Loucy (cell line): Measurements from ENCODE around the gene FAM53B.

Source experiments
- H2AFZ ChIP-seq: fragments of 200-600 bp; sonication (generic); 2 replicates; pipeline ENCODE4 v1.6.0; 2016; ENCODE audit warnings: antibody characterized with exemption, mild to moderate bottlenecking, low read length, moderate library complexity
- H3F3A ChIP-seq: fragments of 200-600 bp; 2 replicates; pipeline ENCODE4 v1.6.0; 2016; ENCODE audit warnings: antibody characterized with exemption, low read depth, mild to moderate bottlenecking
- H3K27me3 ChIP-seq: fragments of 200-600 bp; sonication (generic); 2 replicates; pipeline ENCODE4 v1.6.1; 2014; ENCODE audit warnings: low read length, mild to moderate bottlenecking; ENCODE audit not compliant: insufficient read depth, poor library complexity, severe bottlenecking
- H3K36me3 ChIP-seq: fragments of 200-600 bp; sonication (generic); 2 replicates; pipeline ENCODE4 v1.6.1; 2016; ENCODE audit warnings: low read length; ENCODE audit not compliant: insufficient read depth
- H3K4me1 ChIP-seq: fragments of 200-600 bp; sonication (generic); 2 replicates; pipeline ENCODE4 v1.5.1; 2014; ENCODE audit warnings: low read length, mild to moderate bottlenecking; ENCODE audit not compliant: insufficient read depth, poor library complexity, severe bottlenecking
- H3K4me2 ChIP-seq: fragments of 200-600 bp; sonication (generic); 2 replicates; pipeline ENCODE4 v1.6.0; 2014; ENCODE audit warnings: antibody characterized with exemption, low read length, low read depth, mild to moderate bottlenecking; ENCODE audit not compliant: poor library complexity, severe bottlenecking
- H3K4me3 ChIP-seq: fragments of 200-600 bp; sonication (generic); 2 replicates; pipeline ENCODE4 v1.5.1; 2014; ENCODE audit warnings: low read length, mild to moderate bottlenecking, mixed read lengths; ENCODE audit not compliant: poor library complexity, severe bottlenecking
- H3K79me2 ChIP-seq: fragments of 200-600 bp; sonication (generic); 2 replicates; pipeline ENCODE4 v1.6.1; 2014; ENCODE audit warnings: low read length; ENCODE audit not compliant: insufficient read depth
- H3K9ac ChIP-seq: fragments of 200-600 bp; sonication (generic); 2 replicates; pipeline ENCODE4 v1.6.0; 2014; ENCODE audit warnings: mild to moderate bottlenecking, low read depth, low read length, moderate library complexity; ENCODE audit not compliant: poor library complexity, severe bottlenecking
- H3K9me2 ChIP-seq: fragments of 200-600 bp; sonication (generic); replicated peaks from 2 replicates; pipeline ENCODE4 v1.6.1; 2016; ENCODE audit warnings: low read depth, low read length, mixed read lengths
- H3K9me3 ChIP-seq: fragments of 200-600 bp; sonication (generic); 2 replicates; pipeline ENCODE4 v1.6.1; 2014; ENCODE audit warnings: mild to moderate bottlenecking, antibody characterized with exemption, low read length, low read depth; ENCODE audit not compliant: insufficient read depth
- H4K20me1 ChIP-seq: fragments of 200-600 bp; sonication (generic); 2 replicates; pipeline ENCODE4 v1.6.0; 2014; ENCODE audit warnings: antibody characterized with exemption, low read length, mild to moderate bottlenecking; ENCODE audit not compliant: insufficient read depth, poor library complexity, severe bottlenecking
- EZH2phosphoT487 ChIP-seq: fragments of 200-600 bp; IDR thresholded peaks from 2 replicates; pipeline ENCODE4 v1.6.1; 2018; ENCODE audit warnings: antibody characterized with exemption, mild to moderate bottlenecking, moderate library complexity, borderline replicate concordance
- TF ChIP-seq, protein P1 (sequence below): fragments of 200-600 bp; sonication (generic); conservative IDR thresholded peaks from 2 replicates; pipeline ENCODE4 v1.5.1; 2014; ENCODE audit warnings: mild to moderate bottlenecking, antibody characterized with exemption, low read length

Gene FAM53B

DNA sequence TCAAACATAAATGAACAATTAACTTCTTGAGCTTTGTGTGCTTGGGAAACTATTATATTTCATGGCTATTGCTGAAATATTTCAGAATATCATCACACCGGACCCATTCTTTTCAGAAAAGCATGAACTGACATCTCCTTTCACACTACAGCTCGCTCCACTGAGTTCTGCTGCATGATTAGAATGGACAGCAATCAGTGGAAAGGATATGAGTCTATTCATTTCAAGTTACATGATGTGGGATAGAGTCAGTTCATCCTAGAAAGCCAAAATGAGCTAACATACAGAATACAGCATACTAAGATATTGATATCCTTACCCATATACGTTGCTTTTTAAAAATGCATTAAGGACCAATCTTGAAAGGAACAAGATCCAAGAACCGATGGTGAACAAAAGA, 1.1 kb upstream of the FAM53B start:
- Histone ChIP-seq H3F3A (peaks cover 5% of the 10 kb centered on the region; the same call in 1 of the 2 replicates), H3K4me3 (peak overlapping the region; percentile 68), H3K27me3 (no peaks in the 10 kb centered on the region), H2AFZ (no peak overlapping the region), H3K4me2 (peak overlapping the region; percentile 54), H3K36me3 (peaks cover 11% of the 10 kb centered on the region; the same call in 1 of the 2 replicates), H3K9me2 (no peaks in the 10 kb centered on the region), H3K9me3 (no peaks in the 10 kb centered on the region), H3K9ac (no peak overlapping the region), H3K79me2 (peaks cover 34% of the 10 kb centered on the region), H4K20me1 (peaks cover 21% of the 10 kb centered on the region), H3K4me1 (peaks cover 30% of the 10 kb centered on the region)
- TF ChIP-seq, protein P1, sequence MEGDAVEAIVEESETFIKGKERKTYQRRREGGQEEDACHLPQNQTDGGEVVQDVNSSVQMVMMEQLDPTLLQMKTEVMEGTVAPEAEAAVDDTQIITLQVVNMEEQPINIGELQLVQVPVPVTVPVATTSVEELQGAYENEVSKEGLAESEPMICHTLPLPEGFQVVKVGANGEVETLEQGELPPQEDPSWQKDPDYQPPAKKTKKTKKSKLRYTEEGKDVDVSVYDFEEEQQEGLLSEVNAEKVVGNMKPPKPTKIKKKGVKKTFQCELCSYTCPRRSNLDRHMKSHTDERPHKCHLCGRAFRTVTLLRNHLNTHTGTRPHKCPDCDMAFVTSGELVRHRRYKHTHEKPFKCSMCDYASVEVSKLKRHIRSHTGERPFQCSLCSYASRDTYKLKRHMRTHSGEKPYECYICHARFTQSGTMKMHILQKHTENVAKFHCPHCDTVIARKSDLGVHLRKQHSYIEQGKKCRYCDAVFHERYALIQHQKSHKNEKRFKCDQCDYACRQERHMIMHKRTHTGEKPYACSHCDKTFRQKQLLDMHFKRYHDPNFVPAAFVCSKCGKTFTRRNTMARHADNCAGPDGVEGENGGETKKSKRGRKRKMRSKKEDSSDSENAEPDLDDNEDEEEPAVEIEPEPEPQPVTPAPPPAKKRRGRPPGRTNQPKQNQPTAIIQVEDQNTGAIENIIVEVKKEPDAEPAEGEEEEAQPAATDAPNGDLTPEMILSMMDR, result no peak
- no peak for TF ChIP-seq EZH2phosphoT487

DNA sequence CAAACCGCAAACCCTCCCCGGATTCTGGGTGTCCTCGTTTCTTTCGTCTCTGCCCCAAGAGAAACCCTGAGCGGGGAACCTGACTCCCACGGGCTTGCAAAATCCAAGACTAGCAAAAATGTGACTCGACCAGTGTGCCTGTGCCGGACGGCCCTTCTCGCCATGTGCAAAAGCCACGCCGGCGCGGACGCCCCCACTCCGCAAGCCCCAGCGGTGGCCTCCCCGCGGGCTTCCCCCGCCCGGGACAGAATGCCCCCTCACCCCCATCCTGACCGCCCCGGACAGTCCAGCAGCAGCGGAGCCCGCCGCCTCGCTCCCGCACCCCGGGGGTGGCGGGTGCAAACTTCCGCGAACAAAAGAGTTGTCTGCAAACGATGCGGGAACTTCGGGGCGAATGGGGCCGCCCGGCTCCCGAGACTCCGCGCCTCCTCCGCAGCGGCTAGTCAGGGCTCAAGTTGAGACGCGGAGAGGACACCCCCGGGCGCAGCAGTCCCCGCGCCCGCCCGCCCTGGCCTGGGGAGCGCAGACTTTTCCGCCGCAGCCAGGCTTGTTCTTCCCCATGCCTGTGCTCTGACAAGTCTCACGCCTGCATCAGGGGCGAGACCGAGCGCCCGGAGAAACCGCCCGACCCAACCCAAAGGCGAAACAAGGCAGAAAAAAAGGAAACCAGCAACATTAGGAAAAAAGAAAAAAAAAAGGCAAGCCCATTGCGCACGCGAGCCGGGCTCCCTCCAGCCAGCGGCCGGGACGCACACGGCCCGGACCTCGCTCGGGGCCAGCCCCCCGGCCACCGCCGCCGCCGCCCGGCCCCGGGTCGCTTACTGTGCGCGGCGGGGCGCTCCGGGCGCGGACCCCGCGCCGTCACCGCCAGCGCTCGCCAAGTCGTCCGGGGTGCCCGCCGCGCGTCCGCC, 732 bp downstream of the FAM53B start:
- Histone ChIP-seq H4K20me1 (peaks cover 37% of the 10 kb centered on the region), H3K4me3 (peak overlapping the region; percentile 95), H3K9me2 (no peaks in the 10 kb centered on the region), H3K9me3 (no peaks in the 10 kb centered on the region), H3K9ac (peak overlapping the region; percentile 95), H3K79me2 (peaks cover 52% of the 10 kb centered on the region), H3K4me2 (peak overlapping the region; percentile 99), H3F3A (peaks cover 5% of the 10 kb centered on the region; the same call in 1 of the 2 replicates), H3K4me1 (peaks cover 45% of the 10 kb centered on the region), H2AFZ (peak overlapping the region; percentile 82), H3K36me3 (peaks cover 11% of the 10 kb centered on the region; the same call in 1 of the 2 replicates), H3K27me3 (no peaks in the 10 kb centered on the region)
- TF ChIP-seq, protein P1, result no peak
- no peak for TF ChIP-seq EZH2phosphoT487

DNA sequence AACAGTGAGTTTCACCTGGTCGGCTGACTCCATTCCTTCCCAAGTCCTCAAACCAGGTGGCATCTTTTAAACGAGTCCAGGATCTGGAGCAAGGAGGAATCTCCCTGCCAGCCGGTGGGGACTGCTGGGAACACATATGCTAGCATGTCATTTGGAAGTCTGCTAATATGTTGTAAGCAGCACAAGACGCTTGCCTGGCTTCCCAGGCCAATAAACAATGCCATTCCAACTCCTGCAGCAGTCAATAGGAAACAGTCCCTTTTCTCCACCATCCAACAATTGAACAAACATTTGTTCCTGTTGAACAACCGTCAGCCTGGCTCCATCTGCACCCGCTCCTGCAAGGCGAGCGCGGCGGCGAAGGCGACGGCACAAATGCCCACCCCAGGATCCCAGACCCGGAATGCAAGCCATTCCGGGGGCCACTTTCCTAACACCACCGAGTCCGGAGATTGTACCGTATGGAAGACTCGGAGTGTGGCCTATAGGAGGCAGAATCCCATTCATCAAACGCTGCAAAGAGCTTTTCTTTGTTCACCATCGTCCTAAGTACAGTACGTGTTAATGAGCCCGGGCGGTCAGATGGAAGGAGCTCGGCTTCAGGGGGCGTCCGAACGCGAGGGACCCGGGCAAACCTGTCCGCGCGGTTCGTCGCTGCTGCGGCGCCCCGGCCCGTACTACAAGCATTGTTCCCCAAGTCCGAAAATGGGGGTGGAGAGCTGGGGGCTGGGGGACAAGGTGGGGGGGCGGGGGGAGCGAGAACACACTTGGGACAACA, 1.6 kb downstream of the FAM53B start:
- TF ChIP-seq EZH2phosphoT487, result no peak
- TF ChIP-seq, protein P1, result peak; percentile 39; the same call in 1 of the 2 replicates
- peak overlapping the region; percentile 82 for H2AFZ ChIP-seq
- H3K9me3 ChIP-seq, result no peaks in the 10 kb centered on the region
- peaks cover 5% of the 10 kb centered on the region; the same call in 1 of the 2 replicates for H3F3A ChIP-seq
- H3K4me3 ChIP-seq, result peak overlapping the region; percentile 95
- H3K4me2 ChIP-seq, result peak overlapping the region; percentile 99
- H3K27me3 ChIP-seq, result no peaks in the 10 kb centered on the region
- peaks cover 60% of the 10 kb centered on the region for H3K79me2 ChIP-seq
- H4K20me1 ChIP-seq, result peaks cover 46% of the 10 kb centered on the region
- peaks cover 53% of the 10 kb centered on the region for H3K4me1 ChIP-seq
- H3K36me3 ChIP-seq, result peaks cover 4% of the 10 kb centered on the region; the same call in 1 of the 2 replicates
- H3K9ac ChIP-seq, result peak overlapping the region; percentile 95
- no peaks in the 10 kb centered on the region for H3K9me2 ChIP-seq
